IMR-90 (cell line): ENCODE measurements around the gene CASP9. TPM values are rescaled to one million over a fixed set of nuclear protein-coding genes. Genes with fewer than 3 reads are reported as not detected.

Experiments
- ATAC-seq: fragments of 200-7000 bp; cut with Tn5 transposase; 2 replicates; pipeline ENCODE4 v1.9.1; 2020; ENCODE audit warnings: low read depth, mild to moderate bottlenecking, moderate library complexity
- BruUV-seq: library from RNA; stranded (reverse); fragments of 400-500 nt; replicated peaks from 2 replicates; lab custom pipeline; 2021; lab: Mats Ljungman, UMichigan
- CTCF ChIA-PET: fragments of 300-600 bp; formaldehyde crosslinking; extraction: SDS; loops from one replicate; lab custom pipeline; 2021; ENCODE audit warnings: antibody characterized with exemption; lab: Yijun Ruan, JAX
- POLR2A ChIA-PET: fragments of 300-600 bp; sonication (Branson Sonifier 250); formaldehyde crosslinking; loops from one replicate; lab custom pipeline; 2022; ENCODE audit warnings: antibody characterized with exemption; ENCODE audit not compliant: unreplicated experiment; lab: Charles Lee
- DNase-seq: peaks from one replicate; pipeline ENCODE4 v3.0.0; 2013
- H2AFZ ChIP-seq: replicated peaks from 2 replicates; pipeline ENCODE3; 2013; ENCODE audit warnings: low read length, mild to moderate bottlenecking; ENCODE audit not compliant: poor library complexity
- H2AK5ac ChIP-seq: 2 replicates; pipeline ENCODE4 v1.6.1; 2013; ENCODE audit warnings: low read depth, low read length, inconsistent platforms
- H2AK9ac ChIP-seq: replicated peaks from 2 replicates; pipeline ENCODE3; 2013; ENCODE audit warnings: mild to moderate bottlenecking, low read depth, low read length, moderate library complexity; ENCODE audit not compliant: poor library complexity
- H2BK120ac ChIP-seq: 2 replicates; pipeline ENCODE4 v1.6.1; 2013; ENCODE audit warnings: low read depth, low read length, inconsistent platforms
- H2BK15ac ChIP-seq: 3 replicates; pipeline ENCODE4 v1.6.1; 2013; ENCODE audit warnings: low read depth, low read length, inconsistent platforms
- H2BK20ac ChIP-seq: 2 replicates; pipeline ENCODE4 v1.6.1; 2013; ENCODE audit warnings: low read depth, mild to moderate bottlenecking, inconsistent platforms, low read length, moderate library complexity
- H2BK5ac ChIP-seq: 2 replicates; pipeline ENCODE4 v1.6.1; 2013; ENCODE audit warnings: mild to moderate bottlenecking, low read depth, low read length, inconsistent platforms; ENCODE audit not compliant: poor library complexity, severe bottlenecking
- H3K14ac ChIP-seq: replicated peaks from 2 replicates; pipeline ENCODE4 v1.6.1; 2013; ENCODE audit warnings: low read depth, low read length, inconsistent platforms
- H3K18ac ChIP-seq: 2 replicates; pipeline ENCODE4 v1.6.1; 2013; ENCODE audit warnings: low read depth, low read length, control low read depth
- H3K23ac ChIP-seq: 2 replicates; pipeline ENCODE4 v1.6.1; 2013; ENCODE audit warnings: low read depth, low read length, inconsistent platforms
- H3K27ac ChIP-seq: 2 replicates; pipeline ENCODE4 v1.5.1; 2013; ENCODE audit warnings: mild to moderate bottlenecking, control low read depth, low read length; ENCODE audit not compliant: insufficient read depth
- H3K27me3 ChIP-seq: 2 replicates; pipeline ENCODE4 v1.6.1; 2013; ENCODE audit warnings: low read length; ENCODE audit not compliant: control insufficient read depth, insufficient read depth
- H3K36me3 ChIP-seq: 2 replicates; pipeline ENCODE4 v1.6.1; 2013; ENCODE audit warnings: low read length, mixed read lengths; ENCODE audit not compliant: control insufficient read depth, insufficient read depth
- H3K4ac ChIP-seq: 2 replicates; pipeline ENCODE4 v1.6.1; 2013; ENCODE audit warnings: low read depth, low read length, inconsistent platforms
- H3K4me1 ChIP-seq: 2 replicates; pipeline ENCODE4 v1.6.1; 2013; ENCODE audit warnings: low read length, mixed read lengths; ENCODE audit not compliant: control insufficient read depth, insufficient read depth
- H3K4me2 ChIP-seq: 2 replicates; pipeline ENCODE4 v1.6.1; 2013; ENCODE audit warnings: low read depth, mild to moderate bottlenecking, control low read depth, low read length, moderate library complexity
- H3K4me3 ChIP-seq: 2 replicates; pipeline ENCODE4 v1.5.1; 2013; ENCODE audit warnings: low read depth, mild to moderate bottlenecking, control low read depth, low read length, moderate library complexity; ENCODE audit not compliant: insufficient read depth
- H3K56ac ChIP-seq: 2 replicates; pipeline ENCODE4 v1.6.1; 2013; ENCODE audit warnings: low read length, inconsistent platforms; ENCODE audit not compliant: insufficient read depth; ENCODE audit errors: extremely low read depth
- H3K79me1 ChIP-seq, 2 experiments: 2 replicates each; pipeline ENCODE4 v1.6.1; 2013; ENCODE audit warnings: low read length in 2 of 2, inconsistent platforms in 1 of 2, low read depth in 1 of 2
- H3K9ac ChIP-seq: 2 replicates; pipeline ENCODE4 v1.6.1; 2013; ENCODE audit warnings: low read depth, low read length, control low read depth
- H3K9me1 ChIP-seq: 2 replicates; pipeline ENCODE4 v1.6.1; 2013; ENCODE audit warnings: low read length, inconsistent platforms; ENCODE audit not compliant: insufficient read depth
- H3K9me3 ChIP-seq: 2 replicates; pipeline ENCODE4 v1.6.1; 2013; ENCODE audit warnings: low read length; ENCODE audit not compliant: control insufficient read depth, insufficient read depth
- H4K20me1 ChIP-seq: 2 replicates; pipeline ENCODE4 v1.6.1; 2013; ENCODE audit warnings: low read length, inconsistent platforms; ENCODE audit not compliant: insufficient read depth
- H4K5ac ChIP-seq: 2 replicates; pipeline ENCODE4 v1.6.1; 2013; ENCODE audit warnings: mild to moderate bottlenecking, low read depth, low read length, control low read depth
- H4K8ac ChIP-seq, 2 experiments: 2 replicates each; pipeline ENCODE4 v1.6.1; 2013; ENCODE audit warnings: low read depth in 2 of 2, low read length in 2 of 2, control low read depth in 1 of 2, inconsistent platforms in 1 of 2
- H4K91ac ChIP-seq: 2 replicates; pipeline ENCODE4 v1.6.1; 2013; ENCODE audit warnings: low read depth, low read length, inconsistent platforms; ENCODE audit not compliant: insufficient read depth
- CEBPB ChIP-seq: IDR thresholded peaks from 2 replicates; pipeline ENCODE4 v1.6.1; 2012; ENCODE audit warnings: low read depth, low read length, improper control_type of control experiment
- CTCF ChIP-seq: conservative IDR thresholded peaks from 2 replicates; pipeline ENCODE4 v1.5.1; 2012; ENCODE audit warnings: mild to moderate bottlenecking, low read depth, low read length, improper control_type of control experiment
- ELK1 ChIP-seq: fragments of 150-350 bp; IDR thresholded peaks from 2 replicates; pipeline ENCODE4 v1.6.1; 2016; ENCODE audit warnings: low read depth, mild to moderate bottlenecking, low read length, moderate library complexity, borderline replicate concordance
- FOS ChIP-seq: fragments of 150-350 bp; IDR thresholded peaks from 2 replicates; pipeline ENCODE4 v1.6.1; 2016; ENCODE audit warnings: low read depth, low read length
- MAFK ChIP-seq: IDR thresholded peaks from 2 replicates; pipeline ENCODE4 v1.6.1; 2012; ENCODE audit warnings: low read depth, low read length, improper control_type of control experiment
- NFE2L2 ChIP-seq: fragments of 150-350 bp; IDR thresholded peaks from 2 replicates; pipeline ENCODE4 v1.6.1; 2016; ENCODE audit warnings: low read depth, mild to moderate bottlenecking, low read length
- POLR2A ChIP-seq: IDR thresholded peaks from 2 replicates; pipeline ENCODE4 v1.6.1; 2012; ENCODE audit warnings: mild to moderate bottlenecking, low read depth, low read length
- RFX5 ChIP-seq: IDR thresholded peaks from 2 replicates; pipeline ENCODE4 v1.8.0; 2012; ENCODE audit warnings: low read depth, mild to moderate bottlenecking, low read length, moderate library complexity
- SMC3 ChIP-seq: fragments of 150-350 bp; IDR thresholded peaks from 2 replicates; pipeline ENCODE4 v1.6.1; 2016; ENCODE audit warnings: low read depth, mild to moderate bottlenecking, antibody characterized with exemption, low read length, moderate library complexity
- USF2 ChIP-seq: fragments of 150-350 bp; IDR thresholded peaks from 2 replicates; pipeline ENCODE4 v1.6.1; 2017; ENCODE audit warnings: mild to moderate bottlenecking, antibody characterized with exemption, low read length, low read depth
- WGBS, 2 experiments: methylation state at CpG; one replicate each; pipeline versions ENCODE4 v1.1.5 to v1.1.7; 2013; ENCODE audit warnings: missing lambda C conversion rate in 2 of 2; ENCODE audit not compliant: insufficient read length in 1 of 2; ENCODE audit errors: extremely low coverage in 2 of 2; 5-methylcytosine and 5-hydroxymethylcytosine counted together
- dilution Hi-C: fragments of 300-500 bp; cut with HindIII; formaldehyde crosslinking; loops from one replicate; pipeline ENCODE4 v1.14.3; 2018; ENCODE audit warnings: low sequenced_read_pairs; ENCODE audit not compliant: unreplicated experiment
- in situ Hi-C: fragments of 300-500 bp; cut with MboI; formaldehyde crosslinking; loops from 3 replicates; pipeline ENCODE4 v1.14.3; 2019; ENCODE audit warnings: low sequenced_read_pairs, inconsistent platforms, mixed read lengths
- intact Hi-C: fragments of 100-400 bp; cut with micrococcal nuclease; formaldehyde crosslinking; loops from 2 replicates; pipeline ENCODE4 v1.10.0; 2022
- polyA plus RNA-seq, 3 experiments: library from polyadenylated mRNA; depleted of rRNA; stranded (reverse); fragments of >200 nt; gene quantifications; 2 replicates each; pipeline ENCODE4 v1.2.3, GENCODE V29; 2012; ENCODE audit warnings: low replicate concordance in 1 of 3
- total RNA-seq: library from RNA; depleted of rRNA; stranded (reverse); fragments of >200 nt; gene quantifications from 2 replicates; pipeline ENCODE4 v1.2.3, GENCODE V29; 2012

CASP9 gene
- total and polyA plus RNA-seq, 2 of the 4 experiments (the other 2 are of a cell fraction) = 7.0 to 8.3 TPM

GRCh38 chr1:15543589-15544568, 19.9 kb upstream of the CASP9 start:
- Histone ChIP-seq H2AK5ac (no peak overlapping the region), H4K5ac (no peak overlapping the region), H3K4me2 (peak overlapping the region; percentile 69), H2AK9ac (peak overlapping the region; percentile 67), H2BK15ac (no peak overlapping the region), H2BK20ac (no peak overlapping the region), H2BK120ac (no peak overlapping the region), H3K4me3 (no peak overlapping the region), H4K91ac (no peak overlapping the region), H3K4ac (no peak overlapping the region), H3K23ac (no peak overlapping the region), H3K27me3 (no peaks in the 10 kb centered on the region), H4K20me1 (no peaks in the 10 kb centered on the region), H3K4me1 (peaks cover 6% of the 10 kb centered on the region), H2AFZ (no peak overlapping the region), H3K36me3 (peaks cover 35% of the 10 kb centered on the region), H3K79me1 (peaks cover 8 to 9% of the 10 kb centered on the region in 2 experiments; a peak in 3 of 4 replicates), H3K9me1 (peaks cover 6% of the 10 kb centered on the region), H4K8ac (no peak overlapping the region; a peak in 1 of 4 replicates), H3K56ac (no peak overlapping the region), H3K14ac (no peak overlapping the region), H3K27ac (no peak overlapping the region; the same call in 1 of the 2 replicates), H3K18ac (no peak overlapping the region), H3K9me3 (no peaks in the 10 kb centered on the region), H3K9ac (no peak overlapping the region), H2BK5ac (no peak overlapping the region)
- DNase-seq = peak; percentile 67
- TF ChIP-seq SMC3 (no peak), ELK1 (no peak), CEBPB (peak; percentile 81), NFE2L2 (no peak), MAFK (0 out of 2 replicates have a peak, but pooled peaks have one; percentile 11), CTCF (no peak), FOS (no peak; the same call in 1 of the 2 replicates), USF2 (no peak), RFX5 (no peak), POLR2A (no peak)
- 82% methylated on average over 3 of the region's 12 CpGs; no CpG with 5 or more reads in 1 of the 2 experiments for WGBS, 2 experiments
- ATAC-seq = peak; percentile 91
- no TSS peak for BruUV-seq
- ChIA-PET CTCF (no interaction called here), POLR2A (no interaction called here)
- in situ Hi-C loops = no loop called here
- dilution Hi-C loops = no loop called here
- intact Hi-C loops = no loop called here
